ENCODE results near the gene CLDND2.
A peak's percentile ranks its signal among the peaks of the same experiment; 100 is the strongest.
"Not testable (repeated sequence)": the region's sequence is repeated elsewhere in the genome, so short reads cannot be mapped to it uniquely, and the experiment has no call there.

Gene CLDND2, protein sequence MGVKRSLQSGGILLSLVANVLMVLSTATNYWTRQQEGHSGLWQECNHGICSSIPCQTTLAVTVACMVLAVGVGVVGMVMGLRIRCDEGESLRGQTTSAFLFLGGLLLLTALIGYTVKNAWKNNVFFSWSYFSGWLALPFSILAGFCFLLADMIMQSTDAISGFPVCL

DNA sequence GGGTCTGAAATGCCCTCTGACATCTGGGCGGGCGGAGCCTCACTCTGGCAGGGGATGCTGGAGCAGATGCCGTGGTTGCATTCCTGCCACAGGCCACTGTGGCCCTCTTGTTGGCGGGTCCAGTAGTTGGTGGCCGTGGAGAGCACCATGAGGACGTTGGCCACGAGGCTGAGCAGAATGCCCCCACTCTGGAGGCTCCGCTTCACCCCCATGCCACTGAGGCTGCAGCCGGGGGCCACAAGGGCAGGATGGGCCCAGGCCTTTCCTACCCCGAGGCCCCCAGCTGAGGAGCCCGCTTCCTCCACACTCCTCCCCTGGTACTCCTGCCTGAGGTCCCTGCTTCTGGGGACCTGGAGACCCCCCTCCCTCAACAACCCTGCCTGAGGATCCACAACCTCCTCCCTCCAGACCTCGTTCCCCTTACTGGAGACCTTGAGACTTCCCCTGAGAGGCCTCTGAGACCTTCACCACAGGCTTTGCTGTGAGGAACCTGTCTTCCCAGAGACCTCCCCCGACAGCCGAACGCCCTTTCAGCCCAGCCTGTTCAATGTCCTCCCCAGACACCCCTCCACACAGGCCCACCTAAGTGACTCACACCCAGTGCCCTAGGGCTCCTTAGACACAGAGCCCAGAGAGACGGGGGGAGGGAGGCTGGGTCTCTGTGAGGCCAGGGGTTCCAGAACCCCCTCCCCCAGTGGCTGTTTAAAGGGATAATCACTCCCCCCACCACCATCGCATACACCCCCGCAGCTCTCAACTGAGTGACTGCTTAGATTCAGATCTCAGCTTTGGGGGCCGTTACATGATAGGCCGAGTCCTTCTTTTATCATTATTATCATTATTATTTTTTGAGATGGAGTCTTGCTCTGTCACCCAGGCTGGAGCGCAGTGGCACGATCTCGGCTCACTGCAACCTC lies at the start of gene CLDND2:
Gene CLDND2 (minus strand): TSS at position 638 of the 917 bp plus-strand sequence. CDS start 426 bp downstream, at position 212.
- no peak for DNase-seq

DNA sequence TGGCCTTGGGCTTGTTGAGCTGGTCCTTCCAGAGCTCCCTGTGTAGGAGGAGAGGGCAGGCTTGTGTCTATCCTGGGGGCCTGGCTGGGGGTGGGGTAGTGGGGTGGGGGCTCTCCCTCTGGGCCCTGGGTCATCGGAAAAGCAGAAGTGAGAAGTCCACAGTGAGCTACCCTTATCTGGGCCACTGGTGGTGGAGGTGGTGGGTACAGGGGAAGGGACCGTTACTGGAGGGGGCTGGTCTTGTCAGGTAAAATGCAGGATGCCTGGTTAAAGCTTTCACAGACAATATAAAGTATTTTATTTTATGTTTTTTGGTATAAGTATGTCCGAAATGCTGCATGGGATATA lies 49.0 kb upstream of the CLDND2 start:
- no peak for DNase-seq

DNA sequence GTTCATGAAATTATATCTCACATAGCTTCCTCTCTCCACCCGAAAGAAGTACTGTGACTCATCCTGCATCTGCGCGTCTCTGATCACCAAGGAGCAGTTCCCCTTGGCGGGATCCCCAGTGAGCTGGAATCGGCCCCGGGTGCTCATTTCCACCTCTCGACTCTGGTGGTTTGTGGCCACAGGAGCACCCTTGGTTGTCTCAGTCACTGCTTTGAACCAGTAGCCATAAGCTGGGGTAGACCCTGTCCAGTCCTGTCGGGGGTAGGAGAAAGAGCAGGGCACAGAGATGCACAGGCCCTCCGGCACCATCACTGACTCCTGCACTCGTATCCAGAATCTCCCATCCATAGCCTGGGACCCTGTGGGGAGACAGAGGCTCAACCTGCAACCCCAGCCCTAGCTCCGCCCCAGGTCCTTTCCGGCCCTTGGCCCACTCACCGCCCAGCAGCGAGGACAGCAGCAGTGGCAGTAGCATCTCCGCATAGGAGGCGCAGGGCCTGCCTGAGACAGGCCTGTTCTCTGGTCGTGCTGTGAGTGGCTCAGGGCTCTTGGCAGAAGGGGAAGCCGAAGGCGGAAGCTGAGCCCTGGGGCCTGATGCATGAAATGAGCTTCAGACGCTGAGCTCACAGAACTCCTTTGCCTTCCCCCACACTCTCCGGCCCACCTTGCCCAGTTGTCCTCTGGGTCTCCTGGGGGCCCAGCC lies 48.5 kb upstream of the CLDND2 start, which contains the start of gene SIGLEC10:
Gene SIGLEC10 (minus strand): TSS at position 536 of the 703 bp plus-strand sequence. CDS start 61 bp downstream, at position 475.
- peak; percentile 11 for DNase-seq

DNA sequence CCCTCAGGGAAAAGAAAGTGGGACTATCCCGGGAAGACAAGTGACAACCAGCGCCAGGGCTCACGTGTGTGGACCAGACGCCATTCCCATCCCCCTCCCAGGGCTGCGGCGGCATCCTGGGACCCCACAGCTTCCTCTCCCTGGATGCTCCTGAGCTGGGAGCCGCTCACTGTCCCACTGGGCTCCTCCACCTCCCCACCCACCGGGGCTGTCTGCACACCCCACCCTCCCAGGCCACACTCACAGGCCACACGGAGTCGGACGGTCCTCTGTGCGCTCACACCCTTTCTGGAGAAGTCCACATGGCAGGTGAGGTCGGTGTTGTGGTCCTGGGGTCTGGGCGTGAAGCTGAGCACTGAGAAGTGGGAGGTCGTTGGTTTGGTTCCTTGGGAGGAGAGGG lies 47.6 kb upstream of the CLDND2 start:
- not testable (repeated sequence) for DNase-seq

DNA sequence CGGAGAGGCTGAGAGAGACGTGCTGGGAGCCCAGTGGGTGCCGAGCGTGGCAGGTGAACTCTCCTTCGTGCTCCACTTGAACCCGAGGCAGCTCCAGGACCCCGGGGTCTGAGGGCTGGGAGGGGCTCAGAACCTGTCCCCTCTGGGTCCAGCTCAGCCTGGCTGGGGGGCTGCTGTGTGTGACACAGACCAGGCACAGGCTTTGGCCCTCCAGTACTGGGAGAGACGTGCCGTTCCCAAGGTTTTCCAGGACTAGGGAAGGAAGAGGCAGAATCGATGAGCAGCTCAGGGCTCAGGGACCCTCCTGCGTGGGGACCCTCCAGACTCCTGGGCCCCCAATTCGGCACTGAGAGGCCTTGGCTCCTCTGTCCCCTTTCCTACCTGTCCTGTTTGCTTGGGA lies 46.4 kb upstream of the CLDND2 start:
- no peak for DNase-seq

DNA sequence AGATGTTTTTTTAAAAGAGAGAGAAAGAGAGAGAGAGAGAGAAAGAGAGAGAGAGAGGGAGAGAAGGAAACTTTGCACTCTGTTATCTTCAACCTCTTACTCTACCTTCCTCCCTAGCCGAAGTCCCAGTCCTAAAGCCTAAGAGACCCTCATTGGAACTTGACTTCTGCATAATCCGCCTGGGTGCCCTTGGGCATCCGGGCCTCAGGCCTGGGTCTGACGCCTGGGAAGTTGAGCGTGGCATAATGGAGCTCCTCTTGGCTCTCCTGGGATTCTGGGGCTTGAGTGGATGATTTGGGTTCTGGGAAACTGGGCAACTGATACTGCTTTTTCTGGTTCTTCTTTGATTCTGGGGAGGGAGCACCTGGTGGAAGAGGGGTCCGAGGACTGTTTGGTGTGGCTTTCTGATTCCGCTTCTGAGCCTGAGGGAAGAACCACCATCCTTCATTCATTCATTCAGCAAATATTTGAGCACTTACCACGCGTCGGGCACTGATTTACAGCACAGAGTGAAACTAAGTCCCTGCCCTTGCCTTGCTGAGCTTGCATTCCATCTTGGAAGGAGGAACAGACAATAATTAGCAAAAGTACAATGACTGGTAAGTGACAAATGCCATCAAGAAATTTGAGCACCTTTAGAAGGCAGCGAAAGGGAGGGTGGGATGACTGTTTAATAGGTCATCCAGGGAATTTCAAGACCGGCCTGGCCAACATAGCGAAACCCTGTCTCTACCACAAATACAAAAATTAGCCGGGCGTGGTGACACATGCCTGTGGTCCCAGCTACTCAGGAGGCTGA lies 42.3 kb upstream of the CLDND2 start:
- DNase-seq: no peak

DNA sequence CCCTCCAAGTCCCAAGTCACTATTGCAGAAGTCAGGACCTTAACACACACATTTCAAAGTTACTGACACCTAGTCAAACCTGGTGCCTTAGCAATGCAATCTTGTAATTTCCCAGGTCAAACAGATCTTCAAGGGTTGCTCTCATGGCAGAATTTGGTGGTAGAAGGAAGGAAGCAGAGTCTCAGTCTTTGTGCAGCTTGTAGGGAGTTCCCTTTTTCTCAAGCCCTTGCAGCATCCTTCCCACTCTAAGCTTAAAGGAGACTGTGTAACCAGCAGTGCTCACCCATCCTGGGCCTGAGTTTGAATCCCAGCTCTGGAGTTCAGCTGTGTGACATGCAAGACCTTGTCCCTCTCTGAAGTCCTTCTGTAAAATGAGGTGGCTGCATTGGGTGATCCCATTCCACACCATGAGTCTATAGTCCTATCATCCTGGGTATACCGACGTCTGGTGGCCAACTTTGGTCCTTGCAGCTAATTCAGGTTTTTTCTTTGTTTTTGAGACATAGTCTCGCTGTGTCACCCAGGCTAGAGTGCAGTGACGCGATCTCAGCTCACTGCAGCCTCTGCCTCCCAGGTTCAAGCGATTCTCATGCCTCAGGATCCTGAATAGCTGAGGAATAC lies 38.8 kb upstream of the CLDND2 start:
- DNase-seq: no peak

DNA sequence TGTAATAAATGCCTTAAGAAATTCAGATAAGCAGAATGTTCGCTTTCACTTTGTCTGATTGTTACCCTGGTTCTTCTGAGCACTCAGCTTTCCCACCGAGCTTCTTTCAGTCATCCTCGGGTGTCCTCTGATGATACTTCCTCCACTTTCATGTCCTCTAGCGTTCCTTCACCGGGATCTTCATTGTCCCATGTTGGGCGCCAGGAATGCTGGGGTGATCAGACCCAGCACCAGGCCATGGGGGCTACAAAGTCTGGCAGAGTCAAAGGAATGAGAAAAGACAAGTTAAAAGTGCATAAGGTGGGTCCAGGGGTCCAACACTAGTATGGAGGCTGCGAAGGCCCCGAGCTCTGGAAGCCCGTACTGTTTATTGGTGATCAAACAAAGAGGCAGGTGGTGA lies 33.3 kb upstream of the CLDND2 start:
- no peak for DNase-seq

DNA sequence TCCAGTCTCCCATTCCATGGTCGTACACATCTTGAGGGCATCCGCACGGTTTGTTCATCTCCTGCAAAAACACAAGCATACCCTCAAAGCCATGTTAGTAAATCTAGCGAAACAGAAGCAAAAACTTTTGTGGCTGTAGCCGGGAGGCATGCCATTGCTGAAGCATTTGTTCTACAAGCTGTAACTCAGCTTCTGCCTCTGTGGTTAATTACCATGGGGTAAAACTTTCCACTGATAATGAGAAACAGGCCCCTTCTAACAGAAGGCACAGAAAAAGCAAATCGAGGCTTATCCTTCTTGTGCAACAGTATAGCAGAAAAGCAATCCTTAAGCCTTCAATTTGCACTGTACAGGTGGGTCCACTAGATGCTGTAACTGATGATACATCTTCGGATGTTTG lies 31.1 kb upstream of the CLDND2 start:
- not testable (repeated sequence) for DNase-seq

DNA sequence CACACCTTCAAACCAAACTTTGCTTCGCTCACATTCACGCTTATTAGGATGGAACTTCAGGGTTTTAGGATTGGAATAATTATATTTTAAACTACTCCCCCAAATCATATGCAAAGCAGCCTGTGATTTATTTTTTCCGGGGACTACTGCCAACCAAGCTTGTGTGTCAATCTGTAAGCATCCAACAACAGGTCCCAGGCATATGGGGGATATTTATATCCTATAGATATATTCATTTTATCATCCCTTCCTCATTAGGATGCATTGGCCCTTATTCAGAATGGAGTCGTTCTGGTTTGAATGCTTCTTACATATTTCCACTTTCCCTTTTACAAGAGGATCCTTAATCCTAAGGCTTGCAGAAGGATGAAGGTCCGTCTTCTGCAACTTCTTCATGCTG lies 30.4 kb upstream of the CLDND2 start:
- DNase-seq: no peak

DNA sequence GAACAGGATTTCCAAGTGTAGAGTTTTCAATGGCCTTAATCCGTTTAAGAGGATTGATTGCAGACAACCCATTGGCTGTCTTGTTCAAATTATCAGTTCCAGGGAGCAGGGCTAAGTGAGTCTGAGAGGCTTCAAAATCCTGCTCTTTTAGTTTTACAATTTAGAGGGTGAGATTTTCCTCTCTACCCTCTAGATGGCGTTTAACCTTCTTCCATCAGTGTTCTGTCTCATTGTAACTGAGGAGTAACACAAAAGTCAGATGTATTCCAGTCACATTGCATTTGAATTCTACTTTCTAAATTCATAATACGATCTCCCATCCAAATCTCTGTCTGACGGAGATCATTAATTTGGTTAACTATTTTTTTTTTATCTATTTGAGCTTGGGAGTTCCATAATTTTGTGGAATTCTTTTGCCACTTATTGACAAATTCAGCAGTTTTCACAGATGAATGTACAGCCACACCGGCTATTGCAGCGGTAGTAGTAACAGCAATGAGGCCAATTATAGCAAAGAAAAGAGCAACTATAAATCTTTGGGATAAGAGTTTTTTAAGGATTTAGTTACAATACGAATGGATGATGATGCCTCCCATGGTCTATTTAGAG lies 29.4 kb upstream of the CLDND2 start:
- DNase-seq: peak; percentile 17

DNA sequence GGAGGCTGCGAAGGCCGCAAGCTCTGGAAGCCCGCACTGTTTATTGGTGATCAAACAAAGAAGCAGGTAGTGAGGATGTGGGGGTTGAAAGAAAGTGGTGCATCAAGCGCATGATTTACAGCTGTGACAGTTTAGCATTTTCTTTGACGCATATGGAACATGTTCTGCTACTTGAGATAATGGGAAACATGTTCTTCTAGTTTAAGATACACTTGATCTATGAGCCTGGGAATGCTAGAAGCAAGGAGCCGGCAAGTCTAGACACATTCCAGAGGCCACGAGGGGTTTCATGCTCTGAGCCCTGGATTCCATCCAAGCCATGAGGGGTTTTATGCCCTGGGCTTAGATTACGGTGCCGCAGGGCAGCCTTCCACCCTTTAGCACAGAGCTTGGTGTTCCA lies 28.6 kb upstream of the CLDND2 start:
- DNase-seq: not testable (repeated sequence)

DNA sequence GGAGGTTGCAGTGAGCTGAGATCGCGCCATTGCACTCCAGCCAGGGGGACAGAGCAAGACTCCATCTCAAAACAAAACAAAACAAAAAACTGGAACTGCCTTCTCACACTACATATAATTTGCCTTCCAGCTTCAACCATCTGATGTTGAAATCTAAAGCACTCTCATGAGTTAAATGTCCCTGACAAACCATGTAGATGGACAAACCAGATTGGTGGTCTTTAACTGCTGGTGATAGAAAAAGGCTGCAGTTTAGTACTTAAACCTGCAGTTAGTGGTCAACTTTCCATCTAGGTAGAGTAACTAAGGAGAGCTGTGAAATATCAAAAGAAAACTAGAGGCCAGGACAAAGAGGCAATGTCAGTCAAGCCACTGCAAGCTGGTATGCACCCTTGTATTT lies 27.4 kb upstream of the CLDND2 start:
- DNase-seq: no peak

DNA sequence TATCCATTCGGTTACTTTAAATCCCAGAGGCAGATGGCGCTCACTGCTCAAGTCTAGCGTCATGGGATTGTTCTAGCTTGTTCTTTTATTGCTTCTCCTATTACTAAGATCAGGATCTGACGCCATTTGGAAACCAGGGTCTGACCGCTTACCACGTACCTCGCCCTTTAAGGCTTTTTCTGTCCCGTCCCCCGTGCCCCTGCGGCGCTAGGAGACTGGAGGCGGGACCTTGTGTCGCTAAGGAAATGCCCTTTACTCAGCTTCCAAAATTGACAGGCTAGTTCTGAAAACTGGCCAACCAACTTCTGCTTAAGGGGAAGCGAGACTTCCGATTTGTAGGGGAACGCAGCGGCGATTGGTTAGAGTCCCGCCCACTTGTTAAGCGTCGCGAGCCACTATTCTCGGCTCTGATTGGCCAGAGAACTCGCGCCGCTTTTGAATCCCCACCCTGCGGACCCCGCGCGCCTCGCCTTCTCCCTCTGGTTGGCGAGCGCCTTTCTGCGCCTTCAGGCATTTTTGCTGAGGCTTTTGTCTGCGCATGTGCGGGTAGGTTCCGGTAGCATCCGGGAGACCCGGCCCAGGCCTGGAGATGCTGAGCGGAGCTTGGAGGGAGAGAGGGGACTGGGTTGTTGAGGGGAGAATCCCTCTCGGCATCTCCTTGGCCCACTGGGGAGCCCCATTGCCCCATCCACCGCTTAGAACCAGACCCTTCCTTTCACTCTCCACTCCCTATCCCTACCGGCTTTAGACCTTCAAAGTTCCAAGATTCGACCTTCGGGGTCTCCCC lies 25.4 kb upstream of the CLDND2 start:
- peak; percentile 96 for DNase-seq

DNA sequence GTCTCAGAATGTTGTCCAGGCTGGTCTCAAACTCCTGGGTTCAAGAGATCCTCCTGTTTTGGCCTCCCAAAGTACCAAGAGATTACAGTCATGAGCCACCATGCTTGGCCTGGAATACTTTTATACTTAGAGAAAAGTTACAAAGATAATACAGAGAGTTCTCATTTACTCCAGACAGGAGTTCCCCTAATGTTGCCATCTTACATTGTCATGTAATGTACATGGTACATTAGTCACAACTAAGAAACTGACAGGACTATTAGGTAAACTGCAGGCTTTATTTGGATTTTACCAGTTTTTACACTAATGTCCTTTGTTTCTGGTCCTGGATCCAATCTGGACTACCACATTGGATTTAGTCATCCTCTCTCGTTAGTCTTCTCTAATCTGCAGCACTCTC lies 23.9 kb upstream of the CLDND2 start:
- DNase-seq: no peak

DNA sequence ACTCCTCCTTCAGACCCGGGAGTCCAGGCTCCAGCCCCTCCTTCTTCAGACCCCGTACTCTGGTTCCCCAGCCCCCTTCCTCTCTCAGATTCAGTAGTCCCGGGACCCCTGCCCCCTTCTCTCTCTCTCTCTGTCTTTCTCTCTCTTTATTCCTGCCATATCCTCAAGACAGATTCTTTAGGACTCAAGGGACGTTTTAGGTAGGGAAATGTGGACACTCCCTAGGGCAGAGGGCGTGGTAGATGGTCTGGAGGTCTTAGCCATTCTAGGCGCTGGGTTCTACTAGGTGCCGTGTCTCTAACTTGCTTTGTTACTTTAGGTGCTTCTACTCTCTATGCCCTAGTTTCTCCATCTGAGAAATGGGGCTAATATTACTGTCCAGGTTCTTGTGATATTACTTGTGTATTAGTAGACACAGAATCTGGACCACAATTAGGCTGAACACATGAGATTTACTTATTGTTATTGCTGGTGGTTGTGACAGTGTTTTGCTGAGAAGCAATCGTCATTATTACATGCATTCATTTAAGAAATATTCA lies 22.3 kb upstream of the CLDND2 start:
- no peak for DNase-seq

DNA sequence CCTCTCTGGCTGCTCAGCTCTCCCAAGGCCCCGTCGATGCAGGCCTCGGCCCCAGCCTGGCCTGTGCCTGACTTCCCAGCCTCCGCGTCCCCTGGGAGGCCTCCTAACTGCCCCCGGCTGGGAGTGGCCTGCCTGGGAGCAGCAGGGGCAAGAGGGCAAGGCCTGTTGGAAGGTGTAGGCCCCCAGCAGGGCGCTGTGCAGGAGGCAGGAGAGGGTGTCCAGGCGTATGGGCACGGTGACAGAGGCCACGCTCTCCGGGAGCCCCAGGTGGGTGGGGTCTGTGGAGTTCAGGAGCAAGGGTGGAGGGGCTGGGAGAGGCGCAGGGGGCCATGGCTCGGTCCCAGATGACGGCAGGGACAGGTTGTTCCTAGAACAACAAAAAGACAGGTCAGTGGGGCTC lies 20.3 kb upstream of the CLDND2 start:
- no peak for DNase-seq

DNA sequence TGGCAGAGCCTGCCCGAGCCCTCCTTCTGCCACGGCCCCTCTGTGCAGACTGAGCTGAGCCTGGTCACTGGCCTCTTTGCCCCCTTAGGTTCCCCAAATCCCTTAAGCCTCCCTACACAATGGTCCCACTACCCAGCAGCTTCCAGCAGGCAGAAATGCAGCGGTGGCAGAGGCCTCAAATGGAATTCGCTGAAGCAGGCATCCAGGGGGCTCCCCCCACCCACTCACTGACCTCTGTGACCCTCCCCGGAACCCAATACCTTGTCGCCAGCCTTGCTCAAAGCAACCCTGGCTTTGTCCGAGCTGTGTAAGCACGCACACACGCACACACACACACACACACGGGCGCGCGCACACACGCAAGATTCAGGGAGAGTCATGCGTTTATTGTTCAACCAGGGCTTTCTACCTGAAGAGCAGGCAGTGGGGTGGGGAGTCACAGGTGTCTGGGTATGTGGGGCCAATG lies 19.2 kb upstream of the CLDND2 start, which contains the start of gene LIM2:
Gene LIM2 (minus strand): TSS at position 51 of the 466 bp plus-strand sequence. CDS start 531 bp downstream, outside the sequence.
- no peak for DNase-seq

DNA sequence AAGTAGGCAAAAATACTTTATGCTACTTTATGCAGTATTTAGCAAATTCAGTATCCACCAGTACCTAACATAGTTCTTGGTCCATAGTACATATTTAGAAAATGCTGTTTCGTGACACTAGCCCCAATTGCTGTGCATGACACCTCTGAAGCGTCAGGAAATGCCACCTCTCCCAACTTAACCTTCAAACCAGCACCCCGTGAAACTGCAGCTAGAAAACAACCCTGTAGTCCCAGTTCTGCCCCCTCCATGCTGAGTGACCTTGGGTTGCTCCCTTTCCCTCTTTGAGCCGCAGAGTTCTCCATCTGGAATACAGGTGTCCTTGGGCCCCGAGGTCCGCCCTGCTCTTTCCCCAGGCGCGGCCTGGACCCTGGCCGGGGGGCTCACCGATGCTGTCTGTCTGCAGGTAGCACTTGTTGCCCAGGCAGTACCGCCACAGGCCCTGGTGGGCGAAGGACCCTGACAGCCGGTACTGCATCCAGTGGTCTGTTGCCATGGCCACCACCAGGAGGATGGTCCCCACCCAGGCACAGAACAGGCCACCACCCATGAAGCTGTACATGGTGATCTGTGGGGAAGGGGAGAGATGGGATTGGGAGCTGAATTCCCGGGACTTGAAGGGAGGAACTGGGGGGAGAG lies 18.2 kb upstream of the CLDND2 start:
- no peak for DNase-seq

DNA sequence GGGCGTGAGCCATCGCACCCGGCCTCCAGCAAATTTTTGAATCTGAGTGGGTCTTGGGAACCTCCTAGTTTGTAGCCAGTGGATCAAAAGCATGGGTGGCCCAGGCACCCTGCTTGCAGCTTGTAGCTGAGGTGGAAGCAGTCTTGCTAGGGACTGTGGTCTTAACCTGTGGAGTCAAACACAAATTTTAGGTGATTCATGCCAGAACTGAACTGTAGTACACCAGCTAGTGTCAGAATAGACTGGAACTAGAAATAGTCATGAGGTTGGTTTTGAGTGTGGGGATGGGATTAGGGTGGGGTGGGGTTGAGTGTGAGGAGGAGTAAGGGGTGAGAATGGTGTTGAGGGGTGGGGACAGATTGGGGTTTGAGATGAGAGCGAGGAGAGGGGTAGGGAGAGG lies 13.2 kb upstream of the CLDND2 start:
- no peak for DNase-seq
